WERI-Rb-1 (cell line): Measurements from ENCODE around the gene STAMBPL1.
A peak's percentile ranks its signal among the peaks of the same experiment; 100 is the strongest.
"Not testable (repeated sequence)": the region's sequence is repeated elsewhere in the genome, so short reads cannot be mapped to it uniquely, and the experiment has no call there.

Experiments
- DNase-seq: peaks from one replicate; pipeline ENCODE4 v3.0.0-alpha.2; 2020
- H3K27ac ChIP-seq: fragments of 250-450 bp; sonication (Bioruptor Pico); 2 replicates; pipeline ENCODE4 v1.5.1; 2020; ENCODE audit warnings: mild to moderate bottlenecking, moderate library complexity
- H3K27me3 ChIP-seq: fragments of 250-450 bp; sonication (Bioruptor Pico); 2 replicates; pipeline ENCODE4 v1.5.1; 2021; ENCODE audit warnings: mild to moderate bottlenecking, low read depth, moderate library complexity; ENCODE audit not compliant: insufficient read depth, severe bottlenecking
- H3K36me3 ChIP-seq: fragments of 250-450 bp; sonication (Bioruptor Pico); 2 replicates; pipeline ENCODE4 v1.5.1; 2020; ENCODE audit warnings: mild to moderate bottlenecking, moderate library complexity
- H3K4me3 ChIP-seq: 2 replicates; pipeline ENCODE4 v1.5.1; 2011; ENCODE audit warnings: low read depth, mild to moderate bottlenecking, control low read depth, low read length
- H3K9me3 ChIP-seq: fragments of 250-450 bp; sonication (Bioruptor Pico); 2 replicates; pipeline ENCODE4 v1.5.1; 2021; ENCODE audit warnings: mild to moderate bottlenecking, moderate library complexity; ENCODE audit not compliant: severe bottlenecking
- TF ChIP-seq, protein P1 (sequence below): IDR thresholded peaks from 2 replicates; pipeline ENCODE4 v1.5.1; 2011; ENCODE audit warnings: low read depth, mild to moderate bottlenecking, control low read depth, inconsistent platforms, low read length

Gene STAMBPL1

DNA sequence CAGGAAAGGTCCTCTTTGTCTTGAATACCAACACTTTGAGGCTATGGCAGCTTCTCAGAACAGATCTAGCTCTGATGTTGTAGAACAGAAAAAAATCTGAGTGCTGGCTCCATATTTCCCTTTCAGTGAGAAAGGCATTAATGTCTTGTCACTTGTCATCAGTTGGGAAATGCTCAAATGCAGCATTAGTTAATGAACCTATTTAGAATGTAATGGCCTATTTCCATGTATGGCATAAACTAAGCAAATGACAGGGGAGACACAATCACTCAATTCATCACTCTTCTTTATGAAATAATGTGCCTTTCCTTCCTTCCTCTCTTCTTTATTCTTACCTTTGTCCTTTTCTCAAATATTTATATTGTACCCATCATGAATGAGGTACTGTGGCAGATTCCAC is 5.0 kb upstream of the STAMBPL1 start:
- H3K4me3 ChIP-seq: no peak overlapping the region
- TF ChIP-seq, protein P1, sequence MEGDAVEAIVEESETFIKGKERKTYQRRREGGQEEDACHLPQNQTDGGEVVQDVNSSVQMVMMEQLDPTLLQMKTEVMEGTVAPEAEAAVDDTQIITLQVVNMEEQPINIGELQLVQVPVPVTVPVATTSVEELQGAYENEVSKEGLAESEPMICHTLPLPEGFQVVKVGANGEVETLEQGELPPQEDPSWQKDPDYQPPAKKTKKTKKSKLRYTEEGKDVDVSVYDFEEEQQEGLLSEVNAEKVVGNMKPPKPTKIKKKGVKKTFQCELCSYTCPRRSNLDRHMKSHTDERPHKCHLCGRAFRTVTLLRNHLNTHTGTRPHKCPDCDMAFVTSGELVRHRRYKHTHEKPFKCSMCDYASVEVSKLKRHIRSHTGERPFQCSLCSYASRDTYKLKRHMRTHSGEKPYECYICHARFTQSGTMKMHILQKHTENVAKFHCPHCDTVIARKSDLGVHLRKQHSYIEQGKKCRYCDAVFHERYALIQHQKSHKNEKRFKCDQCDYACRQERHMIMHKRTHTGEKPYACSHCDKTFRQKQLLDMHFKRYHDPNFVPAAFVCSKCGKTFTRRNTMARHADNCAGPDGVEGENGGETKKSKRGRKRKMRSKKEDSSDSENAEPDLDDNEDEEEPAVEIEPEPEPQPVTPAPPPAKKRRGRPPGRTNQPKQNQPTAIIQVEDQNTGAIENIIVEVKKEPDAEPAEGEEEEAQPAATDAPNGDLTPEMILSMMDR: no peak

GRCh38 chr10:88877298-88877697 is 2.7 kb upstream of the STAMBPL1 start:
- Histone ChIP-seq H3K4me3 (no peak overlapping the region), H3K27ac (no peak overlapping the region), H3K9me3 (no peaks in the 10 kb centered on the region), H3K36me3 (0 out of 2 replicates have a peak, but pooled peaks cover 4% of the 10 kb centered on the region), H3K27me3 (no peaks in the 10 kb centered on the region)
- TF ChIP-seq, protein P1: no peak
- no peak for DNase-seq

More for the DNA sequence above, 5.0 kb upstream of the STAMBPL1 start:
- H3K27ac ChIP-seq: no peak overlapping the region
- 0 out of 2 replicates have a peak, but pooled peaks cover under 1% of the 10 kb centered on the region for H3K36me3 ChIP-seq
- H3K27me3 ChIP-seq: no peaks in the 10 kb centered on the region
- no peak for DNase-seq
- H3K9me3 ChIP-seq: no peaks in the 10 kb centered on the region

DNA sequence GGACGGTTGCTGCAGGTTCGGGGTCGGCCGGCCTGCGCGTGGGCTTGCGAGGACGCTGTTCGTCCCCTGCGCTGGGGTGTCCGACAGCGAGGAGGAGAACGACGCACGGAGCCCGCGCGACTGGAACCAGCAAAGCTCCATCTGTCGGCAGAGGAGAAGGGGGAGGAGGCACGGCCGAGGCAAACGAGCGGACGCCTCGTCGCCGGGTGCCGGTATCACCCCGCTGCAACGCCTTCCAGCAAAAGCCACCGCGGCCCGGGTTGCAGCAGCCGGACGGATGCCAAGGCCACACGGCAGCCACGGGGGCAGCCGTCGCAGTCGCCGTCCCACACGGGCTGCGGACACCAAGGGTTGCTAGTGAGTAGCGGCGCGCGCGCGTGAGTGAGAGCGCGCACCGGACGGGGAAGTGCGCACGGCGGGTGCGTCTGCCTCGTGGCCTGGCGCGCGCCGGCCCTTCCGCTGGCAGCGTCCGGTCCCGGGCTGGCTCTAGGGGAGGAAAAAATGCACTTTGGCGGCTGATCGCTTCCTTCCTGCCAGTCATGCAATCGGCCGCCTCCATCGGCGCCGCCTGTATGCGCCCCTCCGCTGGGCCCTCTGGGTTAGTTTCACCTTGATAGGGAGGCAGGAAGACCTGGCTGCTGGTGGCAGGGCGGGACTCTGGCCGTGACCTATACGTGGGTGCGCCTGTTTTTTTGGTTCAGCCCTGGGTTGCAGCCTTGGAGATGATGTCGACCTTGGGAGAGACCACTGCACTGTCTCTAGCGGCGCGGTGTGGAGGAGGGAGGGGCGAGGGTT is 434 bp downstream of the STAMBPL1 start:
- H3K36me3 ChIP-seq: peaks cover 4% of the 10 kb centered on the region; the same call in 1 of the 2 replicates
- peak; percentile 83 for DNase-seq
- H3K9me3 ChIP-seq: no peaks in the 10 kb centered on the region
- peak overlapping the region; percentile 97 for H3K27ac ChIP-seq
- peak overlapping the region; percentile 97 for H3K4me3 ChIP-seq
- no peaks in the 10 kb centered on the region for H3K27me3 ChIP-seq
- TF ChIP-seq, protein P1: no peak

DNA sequence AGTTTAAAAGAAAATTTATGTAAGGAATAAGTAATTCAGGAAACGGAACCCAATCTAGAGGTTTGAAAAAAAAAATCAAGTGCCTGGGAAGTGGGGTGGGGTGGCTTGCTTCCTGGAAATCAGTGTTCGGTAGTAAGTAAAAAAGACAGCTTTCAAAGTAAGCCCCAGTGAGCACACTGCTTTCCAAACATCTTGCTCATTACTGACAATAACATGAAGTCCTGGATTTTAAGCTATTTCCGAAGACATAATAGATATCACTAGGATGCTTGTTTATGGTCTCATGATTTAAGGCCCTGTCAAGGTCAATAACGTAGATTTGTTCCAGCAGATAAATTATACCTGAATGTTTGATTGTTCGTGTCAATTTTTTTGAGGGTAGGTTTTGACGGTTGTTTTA is 1.3 kb downstream of the STAMBPL1 start:
- H3K9me3 ChIP-seq: no peaks in the 10 kb centered on the region
- TF ChIP-seq, protein P1: no peak
- peak overlapping the region; percentile 97 for H3K27ac ChIP-seq
- no peaks in the 10 kb centered on the region for H3K27me3 ChIP-seq
- DNase-seq: no peak
- peak overlapping the region; percentile 97 for H3K4me3 ChIP-seq
- H3K36me3 ChIP-seq: peaks cover 4% of the 10 kb centered on the region; the same call in 1 of the 2 replicates

GRCh38 chr10:88881922-88882645 is 2.0 kb downstream of the STAMBPL1 start:
- no peak overlapping the region for H3K4me3 ChIP-seq
- H3K27ac ChIP-seq: no peak overlapping the region
- peaks cover 4% of the 10 kb centered on the region; the same call in 1 of the 2 replicates for H3K36me3 ChIP-seq
- DNase-seq: no peak
- H3K9me3 ChIP-seq: no peaks in the 10 kb centered on the region
- H3K27me3 ChIP-seq: no peaks in the 10 kb centered on the region
- TF ChIP-seq, protein P1: no peak

DNA sequence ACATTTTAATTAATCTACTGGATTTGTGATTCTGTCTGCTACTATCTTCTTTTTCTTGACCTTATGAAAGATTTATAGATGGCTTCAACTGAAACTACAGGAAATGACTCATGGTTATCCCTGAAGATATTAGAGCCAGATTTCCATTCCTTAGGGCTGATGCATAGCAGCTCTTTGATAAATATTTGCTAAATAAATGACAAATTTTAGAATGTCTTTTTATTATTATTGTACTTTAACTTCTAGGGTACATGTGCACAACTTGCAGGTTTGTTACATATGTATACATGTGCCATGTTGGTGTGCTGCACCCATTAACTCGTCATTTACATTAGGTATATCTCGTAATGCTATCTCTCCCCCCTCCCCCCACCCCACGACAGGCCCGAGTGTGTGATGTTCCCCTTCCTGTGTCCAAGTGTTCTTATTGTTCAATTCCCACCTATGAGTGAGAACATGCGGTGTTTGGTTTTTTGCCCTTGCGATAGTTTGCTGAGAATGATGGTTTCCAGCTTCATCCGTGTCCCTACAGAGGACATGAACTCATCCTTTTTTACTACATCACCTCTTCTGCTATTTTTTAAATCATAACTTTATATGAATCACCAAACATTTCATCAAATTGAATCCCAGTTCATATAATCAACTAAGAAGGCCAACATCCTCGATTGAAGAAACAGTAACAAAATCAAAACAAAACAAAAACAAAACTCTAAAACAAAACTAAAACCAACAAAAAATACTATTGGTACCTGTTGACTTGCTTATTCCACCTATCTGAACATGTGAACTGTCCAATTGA is 2.8 kb downstream of the STAMBPL1 start:
- H3K36me3 ChIP-seq, H3K9me3 ChIP-seq, H3K4me3 ChIP-seq, H3K27me3 ChIP-seq, H3K27ac ChIP-seq, DNase-seq: not testable (repeated sequence)
